ENCODE data around the gene TRAK2. TPM values are rescaled to one million over a fixed set of nuclear protein-coding genes. Genes with fewer than 3 reads are reported as not detected.

The TRAK2 gene
- total RNA-seq, 2 donors from 2014 or later: 89.7 to 130 TPM

DNA sequence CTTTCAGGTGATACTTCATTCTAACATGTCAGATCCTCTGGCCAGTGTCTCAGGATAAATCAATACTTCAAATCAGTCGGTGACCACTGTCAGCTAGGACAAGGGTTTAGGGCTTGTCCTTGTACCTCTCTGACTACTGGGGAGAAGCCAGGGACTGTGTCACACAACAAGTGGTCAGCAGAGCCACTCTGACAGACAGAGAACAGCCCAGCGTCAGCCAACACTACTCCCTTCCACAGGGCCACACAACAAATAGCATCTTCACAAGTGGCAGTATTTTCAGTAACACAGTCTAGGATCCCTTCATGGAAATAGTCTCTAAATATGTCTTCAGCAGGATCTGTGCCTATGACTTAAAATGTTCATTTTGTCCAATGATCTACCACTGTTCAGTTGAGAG is 108.3 kb downstream of the TRAK2 start:
- Histone ChIP-seq H3K27me3 (no peaks in the 10 kb centered on the region), H3K4me3 (no peak overlapping the region), H3K9me3 (no peaks in the 10 kb centered on the region), H3K27ac (no peak overlapping the region), H3K36me3 (peaks cover 34% of the 10 kb centered on the region), H3K4me1 (peaks cover 0 to 5% of the 10 kb centered on the region in 2 donors)
- no peak for TF ChIP-seq CTCF (IDR thresholded peaks at IDR 0.05)
- DNase-seq (ENCODE audit: low spot score): no peak

DNA sequence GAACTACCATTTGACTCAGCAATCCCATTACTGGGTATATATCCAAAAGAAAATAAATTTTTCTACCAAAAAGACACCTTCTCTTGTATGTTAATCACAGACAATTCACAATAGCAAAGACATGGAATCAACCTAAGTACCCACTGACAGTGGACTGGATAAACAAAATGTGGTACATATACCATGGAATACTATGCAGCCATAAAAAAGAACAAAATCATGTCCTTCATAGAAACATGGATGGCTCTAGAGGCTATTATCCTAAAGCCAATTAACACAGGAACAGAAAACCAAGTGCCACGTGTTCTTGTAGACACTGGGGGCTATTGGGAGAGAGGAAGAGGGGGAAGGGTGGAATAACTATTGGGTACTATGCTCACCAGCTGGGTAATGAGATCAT is 121.8 kb downstream of the TRAK2 start:
- Histone ChIP-seq H3K27me3 (no peaks in the 10 kb centered on the region), H3K4me1 (no peaks in the 10 kb centered on the region), H3K9me3 (peaks cover 0 to 17% of the 10 kb centered on the region in 2 donors), H3K4me3 (no peak overlapping the region), H3K36me3 (peaks cover 15% of the 10 kb centered on the region), H3K27ac (no peak overlapping the region)
- no peak for DNase-seq (ENCODE audit: low spot score)
- TF ChIP-seq CTCF (IDR thresholded peaks at IDR 0.05): no peak

DNA sequence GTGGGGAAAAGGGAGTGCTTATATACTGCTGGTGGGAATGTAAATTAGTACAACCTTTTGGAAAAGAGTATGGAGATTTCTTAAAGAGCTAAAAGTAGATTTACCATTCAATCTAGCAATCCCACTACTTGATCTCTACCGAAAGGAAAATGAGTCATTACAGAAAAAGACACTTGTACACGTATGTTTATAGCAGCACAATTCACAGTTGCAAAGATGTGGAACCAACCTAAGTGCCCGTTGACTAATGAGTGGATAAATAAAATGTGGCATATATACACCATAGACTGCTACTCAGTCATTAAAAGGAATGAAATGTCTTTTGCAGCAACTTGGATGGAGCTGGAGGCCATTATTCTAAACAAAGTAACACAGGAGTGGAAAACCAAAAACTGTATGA is 123.6 kb downstream of the TRAK2 start:
- H3K4me3 ChIP-seq: no peak overlapping the region
- no peak for TF ChIP-seq CTCF (IDR thresholded peaks at IDR 0.05)
- H3K4me1 ChIP-seq: no peaks in the 10 kb centered on the region
- H3K27ac ChIP-seq: no peak overlapping the region
- H3K9me3 ChIP-seq: peaks cover 0 to 34% of the 10 kb centered on the region in 2 donors
- peaks cover 15% of the 10 kb centered on the region for H3K36me3 ChIP-seq
- no peaks in the 10 kb centered on the region for H3K27me3 ChIP-seq
- no peak for DNase-seq (ENCODE audit: low spot score)

Other genes with a start within 250 kb of the TRAK2 start
- gene CASP8, start 190.9 kb downstream of the TRAK2 start, total RNA-seq: 1 to 10 TPM; 3.5 to 5.1 TPM
- 1 to 10 TPM; 6.2 to 7.5 TPM for gene FLACC1, start 94.1 kb downstream of the TRAK2 start, total RNA-seq
- gene STRADB, start 282 bp upstream of the TRAK2 start, total RNA-seq: 10 to 100 TPM; 28.5 to 78.1 TPM
- 10 to 100 TPM; 15.8 to 18.4 TPM for gene TMEM237, start 192.0 kb upstream of the TRAK2 start, total RNA-seq
- gene MPP4, start 247.2 kb upstream of the TRAK2 start, total RNA-seq: under 1 TPM in 1 of 2 donors, not detected in 1; 0.35 TPM